ENCODE results near the gene TLCD3A.
"Not testable (repeated sequence)": the region's sequence is repeated elsewhere in the genome, so short reads cannot be mapped to it uniquely, and the experiment has no call there.

Gene TLCD3A

GRCh38 chr17:789931-790873 is 57.8 kb downstream of the TLCD3A start:
- DNase-seq: not testable (repeated sequence)

GRCh38 chr17:790874-791247 is 58.5 kb downstream of the TLCD3A start:
- DNase-seq: not testable (repeated sequence)

- no peak for DNase-seq
Measured at GRCh38 chr17:791829-792228, 59.4 kb downstream of the TLCD3A start.

- DNase-seq: peak; percentile 16
Measured at GRCh38 chr17:792277-792676, 59.9 kb downstream of the TLCD3A start.

Measured in hematopoietic multipotent progenitor cell treated with erythropoietin and hydrocortisone succinate and interleukin-3 and kit ligand, for 6 days (in vitro differentiated cells).